Right lung (tissue), 10 donors: ENCODE results near the gene KCTD14. TPM values are rescaled to one million over a fixed set of nuclear protein-coding genes. Genes with fewer than 3 reads are reported as not detected.
"Not testable (repeated sequence)": the region's sequence is repeated elsewhere in the genome, so short reads cannot be mapped to it uniquely, and the experiment has no call there.

ENCODE experiments used
- DNase-seq, 2 donors: peaks; one replicate each; pipeline ENCODE4 v3.0.0-alpha.2; 2013
- long read RNA-seq, 8 donors: transcript quantifications; one replicate each; lab custom pipeline, GENCODE V29; 2026
- polyA plus RNA-seq, 5 donors: library from polyadenylated mRNA; unstranded; fragments of 120-200 nt; gene quantifications; one replicate each; pipeline versions ENCODE4 v1.2.1 to v1.2.3, GENCODE V29; 2013; ENCODE audit warnings: inconsistent platforms in 1 of 5, low replicate concordance in 1 of 5; ENCODE audit not compliant: insufficient read length in 5 of 5, insufficient read depth in 1 of 5

KCTD14 gene, protein sequence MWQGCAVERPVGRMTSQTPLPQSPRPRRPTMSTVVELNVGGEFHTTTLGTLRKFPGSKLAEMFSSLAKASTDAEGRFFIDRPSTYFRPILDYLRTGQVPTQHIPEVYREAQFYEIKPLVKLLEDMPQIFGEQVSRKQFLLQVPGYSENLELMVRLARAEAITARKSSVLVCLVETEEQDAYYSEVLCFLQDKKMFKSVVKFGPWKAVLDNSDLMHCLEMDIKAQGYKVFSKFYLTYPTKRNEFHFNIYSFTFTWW
- polyA plus RNA-seq = 10 to 100 TPM in 1 of 5 donors, 1 to 10 TPM in 4; 7.1 to 11.1 (median 8.2) TPM
- long read RNA-seq, donor 1, partial matches to known transcripts = 0 of 3 reads
- long read RNA-seq, donor 1, other reads (novel, unspliced or antisense) = 0 of 3 reads
- long read RNA-seq, donor 2, partial matches to known transcripts = 0 of 4 reads
- long read RNA-seq, donor 2, other reads (novel, unspliced or antisense) = 0 of 4 reads
- long read RNA-seq, donor 3, transcript KCTD14-201 (2 exons, 1,691 nt) = major isoform, 6 of 6 reads
- long read RNA-seq, donor 3, partial matches to known transcripts = 0 of 6 reads
- long read RNA-seq, donor 3, other reads (novel, unspliced or antisense) = 0 of 6 reads
- long read RNA-seq, donor 4, partial matches to known transcripts = 0 of 1 reads
- long read RNA-seq, donor 4, other reads (novel, unspliced or antisense) = 0 of 1 reads
- long read RNA-seq, donor 5, partial matches to known transcripts = 0 of 4 reads
- long read RNA-seq, donor 5, other reads (novel, unspliced or antisense) = 0 of 4 reads
- long read RNA-seq, donor 6, transcript KCTD14-201 (2 exons, 1,691 nt) = major isoform, 8 of 8 reads
- long read RNA-seq, donor 6, partial matches to known transcripts = 0 of 8 reads
- long read RNA-seq, donor 6, other reads (novel, unspliced or antisense) = 0 of 8 reads
- long read RNA-seq, donor 7, partial matches to known transcripts = 0 of 1 reads
- long read RNA-seq, donor 7, other reads (novel, unspliced or antisense) = 0 of 1 reads
- long read RNA-seq, donor 8, partial matches to known transcripts = 0 of 1 reads
- long read RNA-seq, donor 8, other reads (novel, unspliced or antisense) = 0 of 1 reads

DNA sequence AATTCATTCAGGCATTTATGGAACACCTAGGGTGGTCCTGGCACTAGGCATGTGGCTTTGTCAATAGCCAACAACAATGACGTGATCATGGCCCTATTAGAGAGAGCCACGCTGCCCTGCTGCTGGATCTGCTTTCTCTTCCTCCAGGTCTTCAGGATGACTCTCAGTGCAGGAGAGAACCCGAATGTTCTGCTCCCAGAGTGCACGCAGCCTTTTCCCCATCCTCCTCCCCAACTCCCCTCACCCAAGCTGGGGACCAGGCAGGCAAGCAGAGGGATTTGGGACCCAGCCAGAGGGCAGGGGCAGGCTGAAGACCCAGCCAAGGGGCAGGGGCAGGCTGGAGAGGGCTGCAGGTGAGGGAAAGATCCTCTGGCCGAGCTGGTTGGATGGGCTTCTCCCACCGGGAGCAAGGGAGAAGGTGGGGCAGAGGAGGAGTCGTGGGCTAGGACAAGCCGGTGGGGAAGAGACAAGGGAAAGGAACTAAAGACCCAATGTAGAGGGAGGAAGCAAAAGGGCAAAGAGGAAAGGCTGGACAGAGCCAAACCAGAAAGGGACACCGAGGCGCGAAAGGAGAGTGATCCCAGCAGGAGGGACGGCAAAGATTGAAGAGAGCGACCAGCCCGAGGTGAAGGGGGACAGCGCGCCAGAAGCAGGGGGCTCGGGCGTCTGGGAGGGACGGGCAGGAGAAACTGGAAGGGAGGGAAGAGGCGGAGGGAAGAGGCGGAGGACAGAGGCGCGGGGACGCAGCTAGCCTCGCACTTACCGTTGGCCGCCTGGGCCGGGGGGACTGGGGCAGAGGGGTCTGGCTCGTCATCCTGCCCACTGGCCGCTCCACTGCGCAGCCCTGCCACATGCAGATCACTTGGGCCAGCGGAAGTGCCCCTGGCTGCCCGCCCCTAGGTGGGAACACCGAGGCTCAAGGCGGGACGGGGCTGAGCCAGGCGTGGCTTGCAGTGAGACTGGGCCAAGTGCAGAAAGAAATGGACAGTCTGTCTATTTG lies at the start of gene KCTD14:
Gene KCTD14, minus strand, starts transcription at position 880 of the 1,000 bp plus-strand sequence. Its CDS starts 27 bp downstream, at position 853.
- peak; percentile 37 to 52 for DNase-seq

DNA sequence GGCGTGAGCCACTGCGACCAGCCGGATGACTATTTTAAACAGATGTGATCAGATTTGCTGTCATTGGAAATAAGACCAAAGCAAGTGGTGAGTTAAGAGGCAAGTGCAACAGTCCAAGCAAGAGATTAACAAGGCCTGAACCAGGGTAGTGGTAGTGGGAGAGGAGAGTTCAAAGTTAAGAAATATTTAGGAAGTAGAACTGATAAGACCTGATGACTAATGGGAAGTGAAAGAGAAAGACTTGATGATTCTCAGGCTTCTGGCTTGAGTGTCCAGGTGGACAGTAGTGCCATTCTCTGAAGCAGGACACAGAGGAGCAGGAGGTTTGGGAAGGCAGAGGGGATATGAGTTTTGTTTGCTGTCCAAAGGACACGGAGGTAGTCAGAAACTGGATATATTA lies 49.4 kb upstream of the KCTD14 start:
- no peak for DNase-seq

DNA sequence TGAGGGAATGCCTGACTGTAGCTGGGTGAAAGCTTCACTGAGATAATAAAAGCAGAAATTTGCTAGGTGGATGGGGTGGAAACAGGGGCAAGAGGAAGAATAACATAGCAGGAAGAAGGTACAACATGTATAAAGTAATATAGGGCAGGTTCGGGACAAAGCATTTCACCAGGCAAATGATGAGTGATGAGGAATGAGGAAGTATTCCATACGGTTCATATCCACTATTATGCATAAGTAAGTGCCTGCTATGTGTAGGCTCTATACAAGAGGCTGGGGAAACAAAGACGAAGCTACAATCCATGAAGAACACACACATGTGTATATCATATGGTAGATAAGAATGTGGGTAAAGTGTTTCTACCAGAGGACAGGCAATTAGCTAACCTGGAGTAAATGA lies 48.6 kb upstream of the KCTD14 start:
- DNase-seq = no peak

DNA sequence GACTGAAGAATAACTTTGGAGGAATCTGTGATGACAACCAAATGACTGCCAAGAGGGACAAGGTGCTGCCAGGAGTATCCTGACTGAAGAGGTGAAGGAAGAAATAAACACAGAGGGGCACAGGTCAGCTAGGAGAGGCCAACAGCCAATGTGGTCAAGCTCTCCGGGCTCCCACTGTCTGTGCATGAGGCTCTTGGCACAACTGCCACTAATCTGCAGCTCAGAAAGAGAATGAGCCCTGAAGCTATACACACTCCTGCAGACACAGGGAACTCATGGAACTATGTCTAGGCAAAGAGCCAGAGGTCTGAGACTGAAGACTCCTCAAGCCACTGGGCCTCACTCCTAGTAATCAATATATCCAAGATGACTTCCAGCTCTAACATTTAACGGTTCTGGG lies 47.5 kb upstream of the KCTD14 start:
- no peak for DNase-seq

DNA sequence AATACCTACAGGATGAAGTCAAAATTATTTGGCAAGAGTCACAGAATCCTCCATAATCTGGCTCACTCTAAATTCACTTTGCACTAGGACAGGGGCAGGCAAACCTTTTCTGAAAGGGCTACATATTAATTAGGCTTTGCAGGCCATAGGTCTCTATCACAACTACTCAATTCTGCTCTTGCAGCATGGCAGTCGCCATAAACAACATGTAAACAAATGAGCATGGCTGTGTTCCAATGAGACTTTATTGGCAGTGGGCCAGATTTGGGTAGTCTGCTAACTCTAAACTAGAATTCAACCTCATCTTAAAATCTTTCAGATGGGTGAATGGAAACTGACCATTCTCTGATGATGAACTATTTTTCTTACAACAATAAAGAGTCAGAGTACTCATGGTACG lies 46.4 kb upstream of the KCTD14 start:
- DNase-seq = peak; percentile 77 to 79

DNA sequence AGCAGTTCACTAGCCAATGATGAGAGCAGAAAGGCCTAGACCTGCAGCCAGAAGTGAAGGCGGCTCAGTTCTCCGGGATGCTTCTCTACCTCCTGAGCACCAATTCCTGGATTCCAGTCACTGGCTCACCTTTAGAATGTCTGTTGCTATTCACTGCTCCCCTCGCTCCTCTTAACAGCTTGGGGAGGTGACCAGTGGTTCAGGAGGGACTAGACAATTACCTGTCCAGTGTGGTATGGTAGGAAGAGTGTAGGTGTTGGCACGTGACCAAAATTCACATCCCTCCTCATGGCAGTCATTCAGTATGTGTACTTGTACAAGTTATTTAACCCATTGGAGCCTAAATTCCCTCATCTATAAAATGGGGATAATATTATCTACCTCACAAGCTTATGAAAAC lies 44.6 kb upstream of the KCTD14 start:
- DNase-seq = no peak

DNA sequence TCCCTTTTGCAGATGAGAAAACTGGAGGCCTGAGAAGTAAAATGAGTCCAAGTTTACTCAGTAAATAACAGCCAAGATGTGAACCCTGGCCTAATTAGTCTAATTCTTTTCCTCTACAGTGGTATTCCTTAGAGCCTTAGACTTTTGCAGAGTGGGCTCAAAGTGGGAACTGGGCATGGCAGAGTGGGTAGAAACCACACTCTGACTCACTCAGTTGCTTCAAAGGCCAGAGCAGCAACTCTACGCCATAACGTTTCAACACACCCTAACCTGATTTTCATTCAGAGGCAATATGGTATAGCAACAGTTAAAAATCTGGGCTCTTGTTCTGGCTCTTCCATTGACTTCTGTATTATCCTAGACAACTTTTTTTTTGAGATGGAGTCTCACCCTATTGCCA lies 43.4 kb upstream of the KCTD14 start:
- DNase-seq = no peak

DNA sequence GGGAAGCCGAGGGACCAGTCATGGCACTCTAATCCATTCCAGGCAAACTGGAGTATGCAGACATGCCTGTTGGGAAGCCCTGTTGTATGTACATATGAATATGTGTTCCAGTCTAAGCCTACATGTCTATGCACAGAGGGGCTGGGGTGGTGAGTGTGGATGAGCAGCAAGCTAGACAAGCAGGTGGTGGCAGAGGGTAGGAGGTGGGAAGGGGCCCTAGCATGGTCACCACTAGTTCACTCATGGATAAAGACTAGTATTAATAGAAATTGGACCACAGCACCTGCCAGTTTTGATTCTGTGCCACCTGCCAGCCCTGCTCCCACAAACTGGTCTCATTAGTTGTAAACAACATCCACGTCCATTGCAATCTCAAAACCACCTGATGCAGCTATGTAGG lies 42.1 kb upstream of the KCTD14 start:
- DNase-seq = no peak

DNA sequence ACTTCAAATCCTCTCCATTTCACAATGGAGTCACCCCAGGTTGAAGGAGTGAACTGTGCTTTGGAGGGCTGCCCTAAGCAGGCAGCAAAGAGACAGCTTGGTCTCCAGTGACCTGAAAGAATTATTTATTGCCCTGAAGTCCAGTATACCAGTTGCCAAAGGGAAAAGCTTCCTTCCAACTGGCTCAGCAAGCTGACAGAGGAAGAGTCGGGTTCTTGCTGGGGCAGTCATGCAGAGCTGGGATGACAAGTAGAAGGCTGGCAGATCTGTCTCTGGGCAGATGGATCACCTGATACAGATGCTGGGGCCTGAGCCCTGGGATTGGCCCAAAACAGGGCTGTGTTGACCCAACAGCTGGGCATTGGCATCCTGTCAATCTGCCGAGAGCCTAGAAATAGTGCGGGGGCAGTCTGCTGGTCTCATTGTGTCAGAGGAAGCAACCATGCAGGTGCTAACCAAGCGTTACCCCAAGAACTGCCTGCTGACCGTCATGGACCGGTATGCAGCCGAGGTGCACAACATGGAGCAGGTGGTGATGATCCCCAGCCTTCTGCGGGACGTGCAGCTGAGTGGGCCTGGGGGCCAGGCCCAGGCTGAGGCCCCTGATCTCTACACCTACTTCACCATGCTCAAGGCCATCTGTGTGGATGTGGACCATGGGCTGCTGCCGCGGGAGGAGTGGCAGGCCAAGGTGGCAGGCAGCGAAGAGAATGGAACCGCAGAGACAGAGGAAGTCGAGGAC lies 40.5 kb upstream of the KCTD14 start, which contains the start of gene THRSP:
Gene THRSP, plus strand, starts transcription at position 422 of the 742 bp plus-strand sequence. Its CDS starts 21 bp downstream, at position 443.
- no peak for DNase-seq

DNA sequence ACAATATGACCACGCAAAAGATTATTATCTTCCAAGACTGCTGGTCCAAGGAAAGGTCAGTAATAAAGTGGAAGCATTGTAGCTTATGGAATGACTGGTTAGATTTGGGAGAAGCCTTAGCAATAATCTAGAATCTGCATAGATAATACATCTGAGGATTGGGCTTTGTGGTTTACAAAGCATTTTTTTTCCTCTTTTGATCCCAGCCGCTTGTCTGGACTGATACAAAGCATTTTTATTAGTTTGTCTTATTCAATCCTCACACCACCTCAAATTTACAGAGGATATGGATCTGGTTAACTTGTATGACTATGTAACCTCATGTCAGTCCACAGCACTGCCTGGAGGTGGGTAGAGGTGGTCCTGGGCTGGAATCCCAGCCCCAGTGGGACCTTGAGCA lies 39.6 kb upstream of the KCTD14 start:
- DNase-seq = no peak

DNA sequence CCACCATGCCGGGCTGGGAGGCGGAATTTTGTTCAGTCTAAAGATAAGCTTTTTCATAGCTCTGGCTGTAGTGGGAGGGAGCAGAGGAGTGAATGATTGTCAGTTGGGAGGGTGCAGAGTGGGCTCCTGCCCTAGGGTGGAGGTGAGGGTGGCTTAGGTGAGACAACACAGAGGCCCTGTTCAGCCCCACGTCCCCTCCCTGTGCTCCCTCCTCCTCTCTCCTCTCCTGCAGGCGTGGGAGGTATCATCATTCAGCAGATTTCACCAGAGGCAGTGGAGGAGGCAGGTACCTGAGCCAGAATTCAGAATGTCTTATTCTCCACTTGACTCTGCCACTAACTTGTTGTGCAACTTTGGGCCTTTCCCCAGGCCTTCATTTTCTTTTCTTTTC lies 38.8 kb upstream of the KCTD14 start:
- DNase-seq = no peak

DNA sequence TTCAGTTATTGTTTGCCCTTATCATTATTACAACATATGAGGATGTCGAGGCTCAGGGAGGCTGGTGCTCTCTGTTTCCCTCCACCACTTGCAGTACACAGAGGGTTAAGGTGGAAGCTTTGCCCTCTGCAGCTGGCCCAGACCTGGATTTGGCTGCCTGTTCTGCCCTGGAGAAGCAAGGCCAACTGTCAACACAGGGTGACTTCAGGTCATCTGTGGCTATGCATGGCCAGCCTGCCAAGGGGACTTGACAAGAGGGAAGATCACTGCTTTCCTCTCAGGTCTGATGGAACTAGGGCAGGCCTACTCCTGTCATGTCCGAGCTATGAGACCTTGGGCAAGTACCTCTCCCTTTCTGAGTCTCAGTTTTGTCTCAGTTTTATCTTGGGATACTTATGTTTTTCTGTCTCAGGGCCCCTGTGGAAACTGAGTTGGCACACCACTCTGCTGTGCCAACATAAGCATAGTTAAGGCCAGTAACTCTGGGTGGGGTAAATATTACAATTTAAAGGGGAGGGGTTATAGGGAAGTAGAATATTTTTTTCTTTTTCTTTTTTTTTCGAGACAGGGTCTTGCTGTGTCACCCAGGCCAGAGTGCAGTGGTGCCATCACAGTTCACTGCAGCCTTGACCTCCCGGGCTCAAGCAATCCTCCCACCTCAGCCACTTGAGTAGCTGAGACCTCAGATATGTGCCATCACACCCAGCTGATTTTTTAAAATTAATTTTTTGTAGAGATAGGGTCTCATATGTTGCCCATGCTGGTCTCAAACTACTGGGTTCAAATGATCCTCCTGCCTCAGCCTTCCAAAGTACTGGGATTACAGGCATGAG lies 38.2 kb upstream of the KCTD14 start:
- DNase-seq = no peak

DNA sequence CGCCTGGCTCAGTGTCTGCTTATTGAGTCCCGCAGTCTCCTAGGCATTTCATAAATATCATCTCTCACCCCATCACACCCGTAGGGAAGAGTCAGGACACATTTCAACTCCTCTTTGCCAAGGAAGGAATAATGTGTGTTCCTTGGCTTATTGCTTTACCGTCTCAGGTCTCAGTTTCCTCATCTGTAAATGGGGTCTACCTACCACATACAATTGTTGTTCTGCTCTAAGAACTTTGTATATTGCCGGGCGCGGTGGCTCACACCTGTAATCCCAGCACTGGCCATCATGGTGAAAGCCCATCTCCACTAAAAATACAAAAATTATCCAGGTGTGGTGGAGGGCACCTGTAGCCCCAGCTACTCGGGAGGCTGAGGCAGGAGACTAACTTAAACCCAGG lies 37.5 kb upstream of the KCTD14 start:
- DNase-seq = no peak

DNA sequence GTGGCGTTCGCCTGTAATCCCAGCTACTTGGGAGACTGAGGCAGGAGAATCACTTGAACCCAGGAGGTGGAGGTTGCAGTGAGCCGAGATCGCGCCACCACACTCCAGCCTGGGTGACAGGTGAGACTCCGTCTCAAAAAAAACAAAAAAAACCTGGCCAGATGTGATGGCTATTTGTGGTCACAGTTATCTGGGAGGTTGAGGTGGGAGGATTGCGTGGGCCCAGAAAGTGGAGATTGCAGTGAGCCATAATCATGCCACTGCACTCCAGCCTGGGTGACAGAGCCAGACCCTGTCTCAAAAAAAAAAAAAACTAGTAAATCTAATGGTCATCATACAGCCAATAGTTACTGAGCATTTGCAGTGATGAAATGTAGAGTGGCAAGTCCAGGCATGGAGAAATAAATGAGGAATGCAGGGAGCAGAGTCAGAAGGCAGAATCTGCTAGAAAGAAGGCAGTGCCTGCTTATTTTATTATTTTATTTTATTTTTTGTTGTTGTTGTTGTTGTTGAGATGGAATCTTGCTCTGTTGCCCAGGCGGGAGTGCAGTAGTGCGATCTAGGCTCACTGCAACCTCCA lies 36.8 kb upstream of the KCTD14 start:
- DNase-seq = not testable (repeated sequence)

DNA sequence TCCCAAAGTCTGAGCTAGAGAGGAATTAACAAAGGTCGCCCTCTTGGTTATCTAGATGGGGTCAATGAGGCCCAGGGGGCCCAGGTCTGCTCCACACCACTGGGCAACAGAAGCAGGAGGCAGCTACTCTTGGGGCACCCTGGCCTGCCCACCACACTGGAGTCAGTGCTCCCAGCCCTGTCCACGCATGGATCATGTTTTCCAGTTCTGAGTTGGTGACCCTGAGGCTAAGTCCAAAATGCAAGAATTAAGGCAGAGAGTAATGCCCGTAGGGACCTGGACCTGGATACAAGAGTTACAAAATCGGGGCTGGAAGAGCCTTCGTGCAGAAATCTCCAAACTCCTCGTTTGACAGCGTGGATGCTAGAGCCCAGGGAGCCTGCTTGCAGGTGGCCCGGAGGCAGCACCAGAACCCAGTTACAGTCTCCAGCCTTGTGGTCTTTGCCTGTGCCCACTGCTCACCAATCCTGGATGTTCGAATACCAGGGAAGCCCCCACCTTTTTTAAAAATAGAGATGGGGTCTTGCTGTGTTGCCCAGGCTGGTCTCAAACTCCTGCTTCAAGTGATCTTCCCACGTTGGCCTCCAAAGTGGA lies 34.5 kb upstream of the KCTD14 start:
- DNase-seq = no peak

DNA sequence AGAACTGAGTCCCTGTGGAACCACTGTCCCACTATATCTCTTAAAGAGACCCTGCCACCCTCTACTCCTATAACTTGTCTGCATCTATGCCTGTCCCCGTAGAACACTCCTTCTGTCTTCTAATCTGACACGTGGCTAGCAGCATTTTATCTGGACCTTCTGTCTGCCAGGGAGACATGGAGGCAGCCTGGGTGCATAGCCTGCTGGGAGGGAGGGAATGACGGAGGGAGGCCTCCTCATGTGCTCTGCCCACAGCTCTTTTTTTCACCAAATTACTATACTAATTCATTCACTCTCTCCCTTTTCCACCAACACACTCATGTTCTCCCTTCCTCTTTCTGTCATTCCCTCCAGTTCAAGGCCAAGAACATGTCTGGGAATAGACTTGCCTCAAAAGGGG lies 33.0 kb upstream of the KCTD14 start:
- DNase-seq = no peak

DNA sequence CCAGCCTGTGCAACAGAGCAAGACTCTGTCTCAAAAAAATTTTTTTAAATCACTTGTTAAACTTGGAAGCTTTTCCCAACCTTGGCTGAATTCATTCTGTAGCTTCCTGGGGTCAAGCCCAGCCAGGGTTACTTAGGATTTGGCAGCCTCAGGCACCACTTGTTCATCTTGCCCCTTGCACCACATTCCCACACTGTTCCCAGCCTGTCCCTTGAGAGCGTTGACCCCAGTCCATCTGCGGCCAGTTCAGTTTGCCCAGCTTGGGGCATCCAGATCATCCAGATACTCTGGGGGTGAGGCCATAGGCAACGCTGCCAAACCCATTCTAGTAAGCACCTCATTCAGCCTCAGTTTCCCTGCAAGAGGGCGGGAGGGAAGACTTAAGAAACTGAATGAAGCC lies 31.9 kb upstream of the KCTD14 start:
- DNase-seq = no peak
